Cerebellar cortex (tissue), 1 donor: ENCODE results near the gene C2CD4C.
"Not testable (repeated sequence)": the region's sequence is repeated elsewhere in the genome, so short reads cannot be mapped to it uniquely, and the experiment has no call there.

ENCODE experiments used
- DNase-seq: peaks from one replicate; pipeline ENCODE4 v3.0.0-alpha.2; 2015; ENCODE audit warnings: low spot score

Gene C2CD4C

GRCh38 chr19:438416-438958 is 29.5 kb upstream of the C2CD4C start:
- DNase-seq: no peak

- no peak for DNase-seq
Measured at GRCh38 chr19:437041-437440, 28.1 kb upstream of the C2CD4C start.

GRCh38 chr19:436413-436950 is 27.5 kb upstream of the C2CD4C start:
- no peak for DNase-seq

- no peak for DNase-seq
Measured at GRCh38 chr19:435707-436412, 26.9 kb upstream of the C2CD4C start.

- DNase-seq: no peak
Measured at GRCh38 chr19:435056-435706, 26.2 kb upstream of the C2CD4C start.

GRCh38 chr19:434152-434960 is 25.4 kb upstream of the C2CD4C start:
- no peak for DNase-seq

GRCh38 chr19:430701-431100 is 21.8 kb upstream of the C2CD4C start:
- no peak for DNase-seq

- no peak for DNase-seq
Measured at GRCh38 chr19:428149-428548, 19.2 kb upstream of the C2CD4C start.

GRCh38 chr19:427675-428074 is 18.7 kb upstream of the C2CD4C start:
- not testable (repeated sequence) for DNase-seq

- no peak for DNase-seq
Measured at GRCh38 chr19:426725-427445, 17.9 kb upstream of the C2CD4C start.

GRCh38 chr19:425056-425455 is 16.1 kb upstream of the C2CD4C start:
- DNase-seq: no peak

- no peak for DNase-seq
Measured at GRCh38 chr19:424546-424945, 15.6 kb upstream of the C2CD4C start.

- DNase-seq: no peak
Measured at GRCh38 chr19:423691-424466, 14.9 kb upstream of the C2CD4C start.

- DNase-seq: not testable (repeated sequence)
Measured at GRCh38 chr19:422917-423226, 13.9 kb upstream of the C2CD4C start.

- no peak for DNase-seq
Measured at GRCh38 chr19:422213-422916, 13.4 kb upstream of the C2CD4C start.

- no peak for DNase-seq
Measured at GRCh38 chr19:419721-420515, 11.0 kb upstream of the C2CD4C start.

- DNase-seq: no peak
Measured at GRCh38 chr19:418761-419671, 10.1 kb upstream of the C2CD4C start.

- DNase-seq: no peak
Measured at GRCh38 chr19:416416-416815, 7.5 kb upstream of the C2CD4C start.

- no peak for DNase-seq
Measured at GRCh38 chr19:415292-415691, 6.3 kb upstream of the C2CD4C start.
